CD4-positive, alpha-beta T cell treated with Interleukin-17A for 1 hour (primary cell): Measurements from ENCODE around the gene CARD6.
"Not testable (repeated sequence)": the region's sequence is repeated elsewhere in the genome, so short reads cannot be mapped to it uniquely, and the experiment has no call there.

ENCODE experiments used
- DNase-seq: peaks from one replicate; pipeline ENCODE4 v3.0.0-alpha.2; 2020

Gene CARD6

GRCh38 chr5:40841068-40841805 lies at the start of gene CARD6:
Gene CARD6, plus strand, starts transcription at chr5:40841367. Its CDS starts 16 bp downstream, at chr5:40841383.
- DNase-seq: no peak

GRCh38 chr5:40791715-40792139 lies 49.4 kb upstream of the CARD6 start:
- DNase-seq: no peak

GRCh38 chr5:40792691-40793090 lies 48.5 kb upstream of the CARD6 start:
- DNase-seq: not testable (repeated sequence)

DNA sequence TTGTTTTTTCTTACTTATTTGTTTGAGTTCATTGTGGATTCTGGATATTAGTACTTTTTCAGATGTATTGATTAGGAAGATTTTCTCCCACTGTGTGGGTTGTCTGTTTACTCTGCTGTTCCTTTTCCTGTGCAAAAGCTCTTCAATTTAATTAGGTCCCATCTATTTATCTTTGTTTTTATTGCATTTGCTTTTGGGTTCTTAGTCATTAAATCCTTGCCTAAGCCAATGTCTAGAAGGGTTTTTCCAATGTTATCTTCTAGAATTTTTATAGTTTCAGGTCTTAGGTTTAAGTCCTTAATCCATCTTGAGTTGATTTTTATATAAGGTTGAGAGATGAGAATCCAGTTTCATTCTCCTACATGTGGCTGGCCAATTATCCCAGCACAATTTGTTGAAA lies 46.8 kb upstream of the CARD6 start:
- DNase-seq: not testable (repeated sequence)

GRCh38 chr5:40794877-40795276 lies 46.3 kb upstream of the CARD6 start:
- not testable (repeated sequence) for DNase-seq

- no peak for DNase-seq
Observed at GRCh38 chr5:40796487-40796889, 44.7 kb upstream of the CARD6 start.

DNA sequence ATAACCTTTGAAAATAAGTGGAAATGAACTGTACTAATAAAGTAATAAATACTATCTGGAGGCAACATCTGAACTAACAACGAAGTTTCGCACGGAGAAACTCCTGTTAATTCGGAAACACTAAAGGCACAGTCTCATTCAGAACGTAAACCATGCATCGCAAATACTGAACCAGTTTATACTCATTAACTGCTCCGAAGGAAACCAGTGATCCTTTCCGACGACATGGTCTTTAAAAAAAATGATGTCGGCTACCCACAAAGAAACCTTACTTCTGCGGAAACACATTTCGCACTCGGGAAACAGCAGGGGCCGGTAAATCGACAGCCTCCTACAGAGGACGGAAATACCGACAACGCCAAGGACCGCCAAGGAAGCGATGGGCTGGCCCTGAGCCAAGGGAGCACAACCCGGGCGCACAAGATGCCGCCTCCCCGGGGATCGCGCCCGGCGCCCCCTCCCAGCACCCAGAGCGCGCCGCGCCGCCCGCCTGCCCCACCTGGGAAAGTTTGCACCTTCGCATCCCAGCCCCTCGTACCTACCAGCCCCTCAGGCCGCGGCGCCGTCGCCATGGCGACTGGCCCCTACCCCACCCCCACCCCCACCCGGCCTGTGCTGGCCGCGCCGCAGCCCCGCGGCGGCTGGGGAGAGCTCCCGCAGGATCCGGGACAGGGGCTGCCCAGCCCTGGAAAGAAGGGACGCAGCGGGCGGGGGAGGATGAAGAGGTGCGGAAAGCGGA lies 43.7 kb upstream of the CARD6 start:
- peak; percentile 83 for DNase-seq

DNA sequence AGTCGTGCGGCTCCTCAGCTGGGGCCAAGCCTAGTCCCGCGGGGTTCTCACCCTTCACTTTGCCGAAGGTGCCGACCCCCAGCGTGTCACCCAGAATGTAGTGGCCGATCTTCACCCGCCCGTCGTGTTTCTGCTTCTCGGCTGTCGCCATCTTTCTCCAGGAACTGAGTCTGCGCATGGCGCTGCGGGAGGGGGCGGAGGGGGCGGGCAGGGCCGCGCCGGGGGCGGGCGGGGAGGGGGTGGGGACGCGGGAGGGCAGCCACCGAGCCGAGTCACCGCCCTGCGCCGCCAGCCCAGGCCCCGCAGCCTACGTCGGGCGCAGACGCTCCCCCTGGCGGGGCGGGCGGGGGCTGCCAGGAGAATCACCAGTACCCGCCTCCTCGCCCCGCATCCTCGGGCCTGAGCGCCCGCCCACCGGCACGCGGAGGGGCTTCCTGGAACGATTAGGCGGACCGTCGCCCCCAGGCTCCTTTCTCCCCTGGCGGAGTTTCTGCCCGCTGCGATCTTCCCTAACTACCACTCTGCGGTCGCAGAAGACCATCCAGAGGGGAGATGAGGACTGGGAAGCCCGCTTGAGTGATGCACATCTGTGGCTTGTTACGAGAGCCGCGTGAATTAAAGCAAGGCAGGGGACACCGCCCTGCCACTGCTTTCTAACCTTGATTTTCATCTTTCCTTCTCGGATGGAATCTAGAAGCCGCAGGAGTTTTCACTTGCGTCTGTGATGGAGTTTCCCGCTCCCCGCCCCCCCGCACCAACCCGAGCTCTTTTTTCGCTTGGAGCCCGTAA lies 43.0 kb upstream of the CARD6 start, which contains the start of gene PRKAA1:
TSS of gene PRKAA1 (minus strand) at position 363 of the 789 bp plus-strand sequence. CDS start at position 178, 185 bp downstream.
- peak; percentile 90 for DNase-seq

- DNase-seq: no peak
Observed at GRCh38 chr5:40798801-40799210, 42.4 kb upstream of the CARD6 start.

DNA sequence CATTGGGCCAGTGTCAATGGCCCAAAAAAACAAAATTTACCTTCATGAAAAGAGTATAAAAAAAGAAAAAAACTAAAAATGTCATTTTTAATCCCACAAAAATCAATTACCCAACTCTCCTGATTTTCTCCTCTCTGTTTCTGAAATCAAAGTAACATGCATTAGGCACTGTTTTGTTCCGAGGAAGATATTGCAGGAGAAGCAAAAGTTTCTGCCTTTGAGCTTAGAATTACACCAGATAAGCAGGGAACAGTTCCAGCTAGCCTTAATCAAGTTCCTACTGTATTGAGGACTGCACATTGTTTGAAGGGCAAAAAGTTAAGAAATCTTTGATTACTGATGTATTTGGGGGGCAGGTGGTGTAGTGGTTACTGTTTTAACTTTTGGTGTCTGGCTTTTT lies 41.9 kb upstream of the CARD6 start:
- no peak for DNase-seq

DNA sequence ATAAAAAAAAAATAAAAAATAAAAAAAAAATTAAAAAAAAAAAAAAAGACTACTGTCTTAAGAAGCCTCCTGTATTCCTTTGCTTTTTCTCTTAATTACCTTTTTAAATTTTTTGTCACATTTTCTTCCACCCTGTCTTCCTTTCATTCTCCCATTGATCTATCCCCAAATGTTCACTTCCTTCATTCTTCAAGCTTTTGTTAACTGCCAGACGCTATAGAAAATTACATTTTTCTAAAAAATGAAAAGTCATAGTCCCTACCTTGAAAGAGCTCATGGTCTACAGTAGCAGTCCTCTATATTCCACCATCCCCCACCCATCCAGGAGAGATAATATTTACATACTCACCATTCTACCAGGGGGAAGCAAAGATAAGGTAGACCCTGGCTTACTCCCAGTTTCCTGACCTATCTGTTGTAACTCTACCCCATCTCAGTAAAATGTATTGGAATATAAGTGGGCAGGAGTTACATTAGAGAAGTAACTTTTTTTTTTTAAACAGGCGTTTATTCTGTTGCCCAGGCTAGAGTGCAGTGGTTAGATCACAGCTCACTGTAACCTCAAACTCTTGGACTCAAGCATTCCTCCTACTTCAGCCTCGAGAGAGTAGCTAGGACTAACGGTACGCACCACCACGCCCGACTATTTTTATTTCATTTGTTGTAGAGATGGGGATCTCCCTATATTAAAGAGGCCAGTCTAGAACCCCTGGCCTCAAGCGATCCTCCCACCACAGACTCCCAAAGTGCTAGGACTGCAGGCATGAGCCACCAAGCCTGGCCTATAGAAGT lies 39.2 kb upstream of the CARD6 start:
- no peak for DNase-seq

DNA sequence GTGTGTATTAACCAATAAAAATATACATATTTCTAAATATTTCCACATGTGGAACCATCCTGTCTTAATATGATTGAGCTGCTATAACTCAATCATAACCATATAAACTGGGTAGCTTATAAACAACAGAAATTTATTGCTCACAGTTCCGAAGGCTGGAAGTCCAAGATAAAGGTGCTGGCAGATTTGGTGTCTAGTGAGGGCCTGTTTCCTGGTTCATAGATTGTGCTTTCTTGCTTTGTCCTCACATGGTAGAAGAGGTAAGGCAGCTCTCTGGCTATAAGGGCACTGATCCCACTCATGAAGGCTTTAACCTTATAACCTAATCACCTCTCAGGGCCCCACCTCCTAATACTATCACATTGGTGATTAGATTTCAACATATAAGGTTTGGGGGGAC lies 29.0 kb upstream of the CARD6 start:
- no peak for DNase-seq

DNA sequence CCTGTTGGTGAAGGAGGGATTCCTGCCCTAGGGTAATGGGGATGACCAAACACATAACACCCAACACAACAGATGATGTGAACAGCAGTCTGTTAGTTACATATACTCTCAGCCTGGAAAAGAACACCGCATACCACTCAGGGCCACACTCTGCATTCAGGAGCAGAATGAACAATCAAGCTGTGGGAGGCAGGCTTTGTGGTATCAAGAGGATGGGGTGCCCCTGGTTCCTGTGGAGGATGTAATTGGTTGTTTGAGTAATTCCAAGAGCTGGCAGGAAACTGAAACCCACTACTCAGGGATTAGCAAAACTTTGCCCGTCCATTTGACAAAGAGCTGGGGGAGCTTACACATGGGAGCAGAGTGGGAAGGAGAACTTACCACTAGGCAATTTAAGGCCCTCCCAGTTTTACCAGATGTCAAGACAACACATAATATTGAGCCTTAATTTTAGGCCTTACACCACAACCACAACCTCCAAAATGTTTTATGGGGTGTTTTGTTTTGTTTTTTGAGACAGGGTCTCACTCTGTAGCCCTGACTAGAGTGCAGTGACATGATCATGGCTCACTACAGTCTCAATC lies 27.4 kb upstream of the CARD6 start:
- DNase-seq: no peak

GRCh38 chr5:40823459-40823858 lies 17.7 kb upstream of the CARD6 start:
- no peak for DNase-seq

GRCh38 chr5:40825461-40826043 lies 15.6 kb upstream of the CARD6 start:
- not testable (repeated sequence) for DNase-seq

GRCh38 chr5:40826489-40827187 lies 14.5 kb upstream of the CARD6 start:
- no peak for DNase-seq

DNA sequence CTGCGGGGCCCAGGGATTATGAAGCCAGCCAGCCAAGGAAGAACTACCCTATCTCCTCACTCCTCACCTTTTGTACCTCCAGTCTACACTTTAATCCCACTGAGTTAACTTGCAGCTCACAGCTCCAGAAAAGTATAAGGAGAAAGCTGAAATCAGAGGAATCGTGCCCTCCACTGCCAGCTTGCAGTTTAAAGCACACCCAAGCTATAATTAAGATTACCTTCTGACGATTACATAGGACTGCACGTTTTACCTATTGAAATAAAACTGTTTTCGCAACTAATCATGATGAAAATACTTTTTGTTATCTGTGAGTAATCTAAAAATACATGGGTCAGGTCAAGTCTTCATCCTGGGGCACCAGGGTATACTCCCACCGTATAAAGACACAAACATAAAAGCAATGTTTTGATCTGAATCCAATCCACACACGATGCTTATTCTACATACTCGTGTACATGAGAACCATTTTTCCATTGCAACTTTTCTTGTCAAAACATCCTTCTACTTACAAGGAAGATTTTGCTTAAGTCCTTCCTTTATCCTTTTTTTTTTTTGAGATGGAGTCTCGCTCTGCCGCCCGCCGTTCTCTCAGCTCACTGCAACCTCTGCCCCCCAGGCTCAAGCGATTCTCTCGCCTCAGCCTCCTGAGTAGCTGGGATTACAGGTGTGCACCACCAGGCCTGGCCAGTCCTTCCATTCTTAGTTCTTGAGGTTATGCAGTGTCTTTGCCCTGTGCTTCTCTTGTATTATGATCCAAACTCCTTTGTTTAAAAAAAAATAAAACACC lies 13.8 kb upstream of the CARD6 start:
- no peak for DNase-seq

GRCh38 chr5:40828021-40828631 lies 13.0 kb upstream of the CARD6 start:
- DNase-seq: no peak
